Stimulated activated CD4-positive, alpha-beta T cell treated with anti-CD3 and anti-CD28 coated beads, TNF-alpha, amount 100 ng/mL, for 1 hour (primary cell): ENCODE data around the gene ZNF365.
"Not testable (repeated sequence)": the region's sequence is repeated elsewhere in the genome, so short reads cannot be mapped to it uniquely, and the experiment has no call there.

Source experiments
- DNase-seq, 3 donors: peaks; one replicate each; pipeline ENCODE4 v3.0.0-alpha.2; 2020; ENCODE audit warnings: low read depth in 3 of 3, low spot score in 1 of 3

Gene ZNF365, protein sequence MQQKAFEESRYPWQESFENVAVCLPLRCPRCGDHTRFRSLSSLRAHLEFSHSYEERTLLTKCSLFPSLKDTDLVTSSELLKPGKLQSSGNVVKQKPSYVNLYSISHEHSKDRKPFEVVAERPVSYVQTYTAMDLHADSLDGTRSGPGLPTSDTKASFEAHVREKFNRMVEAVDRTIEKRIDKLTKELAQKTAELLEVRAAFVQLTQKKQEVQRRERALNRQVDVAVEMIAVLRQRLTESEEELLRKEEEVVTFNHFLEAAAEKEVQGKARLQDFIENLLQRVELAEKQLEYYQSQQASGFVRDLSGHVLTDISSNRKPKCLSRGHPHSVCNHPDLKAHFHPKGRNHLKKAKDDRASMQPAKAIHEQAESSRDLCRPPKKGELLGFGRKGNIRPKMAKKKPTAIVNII

DNA sequence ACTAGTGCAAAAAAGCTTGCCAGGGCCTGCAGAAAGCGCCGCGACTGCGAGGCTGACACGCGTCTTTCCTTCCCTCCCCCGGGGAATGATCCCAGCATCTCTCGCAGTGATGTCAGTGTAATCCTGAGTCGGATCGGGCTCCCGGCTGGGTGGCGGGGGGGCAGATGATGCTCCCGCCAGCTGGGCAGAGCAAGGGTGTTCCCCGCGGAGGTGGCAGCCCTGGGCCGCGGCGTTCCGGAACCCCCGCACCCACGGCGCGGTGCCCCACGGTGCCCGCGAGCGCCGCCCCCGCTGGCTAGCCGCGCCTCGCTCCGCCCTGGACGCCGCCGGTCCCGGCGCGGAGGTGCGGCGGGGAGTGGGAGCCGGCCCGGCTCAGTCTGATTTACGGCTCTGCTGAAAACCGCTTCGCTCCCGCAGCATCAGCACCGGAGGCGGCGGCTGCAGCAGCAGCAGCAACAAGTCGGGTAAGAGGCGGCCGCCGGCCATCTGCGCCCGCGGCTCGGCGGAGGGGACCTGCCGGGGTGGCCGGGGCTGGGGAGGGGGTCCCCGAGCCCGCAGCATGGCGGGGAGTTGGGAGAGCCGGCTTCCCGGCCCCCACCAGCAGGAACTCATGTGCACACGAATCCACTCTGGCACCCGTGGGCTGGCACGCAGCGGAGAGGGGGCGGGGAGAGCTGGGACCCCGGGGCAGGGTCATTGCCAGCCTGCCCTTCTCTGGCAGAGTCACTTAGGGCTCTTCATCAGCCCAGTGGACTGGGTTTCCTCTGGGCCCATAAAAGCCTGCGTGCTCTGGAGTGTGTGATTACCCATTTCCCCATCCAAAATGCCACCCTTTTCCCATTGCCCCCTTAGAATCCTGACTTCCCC, at the start of gene ZNF365:
Gene ZNF365 (plus strand): TSS at position 375 of the 867 bp plus-strand sequence. CDS start 1,825 bp downstream, outside the sequence.
- peak in 1 of 3 donors; percentile 33 for DNase-seq

DNA sequence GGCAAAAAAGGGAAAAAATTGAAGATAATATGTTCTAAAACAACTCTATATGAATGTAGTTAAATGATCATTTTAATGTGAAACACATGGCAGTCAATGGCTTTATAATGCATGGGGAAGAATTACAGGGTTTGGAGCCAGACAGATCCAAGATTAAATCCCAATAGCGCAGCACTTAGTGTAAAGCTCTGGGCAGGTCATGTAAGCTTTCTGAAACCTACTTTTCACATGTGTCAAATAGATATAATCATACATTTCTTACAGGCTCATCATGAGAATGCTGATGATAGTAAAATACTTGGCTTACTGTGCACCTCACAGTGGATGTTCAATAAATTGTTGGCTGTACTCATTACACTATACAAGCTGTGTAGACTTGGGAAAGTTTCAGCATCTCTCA, 48.0 kb upstream of the ZNF365 start:
- DNase-seq, result no peak

DNA sequence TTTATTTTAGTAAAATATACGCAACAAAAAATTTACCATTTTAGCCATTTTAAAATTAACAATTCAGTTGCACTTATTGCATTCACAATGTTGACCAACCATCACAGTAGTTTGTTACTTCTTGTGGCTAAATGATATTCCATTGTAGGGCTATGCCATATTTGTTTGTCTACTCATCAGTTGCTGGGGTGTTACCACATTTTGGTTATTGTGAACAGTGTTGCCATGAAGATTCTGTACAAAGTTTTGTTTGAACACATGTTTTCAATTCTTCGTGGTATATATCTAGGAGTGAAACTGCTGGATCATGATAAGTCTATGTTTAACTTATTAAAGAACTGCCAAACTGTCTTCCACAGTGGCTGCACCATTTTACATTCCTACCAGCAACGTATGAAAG, 46.3 kb upstream of the ZNF365 start:
- no peak for DNase-seq

DNA sequence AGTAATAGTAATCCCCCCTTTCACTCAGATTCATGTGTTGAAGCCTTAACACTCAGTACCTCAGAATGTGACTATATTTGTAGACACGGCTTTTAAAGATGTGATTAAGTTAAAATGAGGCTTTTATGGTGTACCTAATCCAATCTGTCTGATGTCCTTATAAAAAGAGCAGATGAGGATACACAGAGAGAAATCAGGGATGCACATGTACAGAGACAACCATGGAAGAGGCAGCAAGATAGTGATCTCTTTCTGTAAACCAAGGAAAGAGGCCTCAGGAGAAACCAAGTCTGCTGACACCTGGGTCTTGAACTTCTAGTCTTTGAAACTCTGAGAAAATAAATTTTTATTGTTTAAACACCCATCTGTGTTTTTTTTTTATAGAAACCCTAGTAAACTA, 44.0 kb upstream of the ZNF365 start:
- no peak for DNase-seq

DNA sequence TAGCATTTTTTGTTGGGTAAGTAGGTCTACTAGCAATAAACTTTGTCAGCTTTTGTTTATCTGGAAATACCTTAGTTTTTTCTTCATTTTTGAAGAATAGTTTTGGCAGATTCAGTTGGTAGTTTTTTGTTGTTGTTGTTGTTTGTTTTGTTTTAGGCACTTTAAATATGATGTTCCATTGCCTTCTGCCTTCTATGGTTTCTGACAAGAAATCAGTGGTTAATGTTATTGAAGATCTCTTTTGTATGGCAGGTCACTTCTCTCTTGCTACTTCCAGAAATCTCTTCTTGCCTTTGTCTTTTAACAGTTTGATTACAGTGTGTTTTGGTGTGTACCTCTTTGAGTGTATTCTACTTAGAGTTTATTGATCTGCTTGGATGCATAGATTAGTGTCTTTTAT, 41.8 kb upstream of the ZNF365 start:
- DNase-seq, result no peak

DNA sequence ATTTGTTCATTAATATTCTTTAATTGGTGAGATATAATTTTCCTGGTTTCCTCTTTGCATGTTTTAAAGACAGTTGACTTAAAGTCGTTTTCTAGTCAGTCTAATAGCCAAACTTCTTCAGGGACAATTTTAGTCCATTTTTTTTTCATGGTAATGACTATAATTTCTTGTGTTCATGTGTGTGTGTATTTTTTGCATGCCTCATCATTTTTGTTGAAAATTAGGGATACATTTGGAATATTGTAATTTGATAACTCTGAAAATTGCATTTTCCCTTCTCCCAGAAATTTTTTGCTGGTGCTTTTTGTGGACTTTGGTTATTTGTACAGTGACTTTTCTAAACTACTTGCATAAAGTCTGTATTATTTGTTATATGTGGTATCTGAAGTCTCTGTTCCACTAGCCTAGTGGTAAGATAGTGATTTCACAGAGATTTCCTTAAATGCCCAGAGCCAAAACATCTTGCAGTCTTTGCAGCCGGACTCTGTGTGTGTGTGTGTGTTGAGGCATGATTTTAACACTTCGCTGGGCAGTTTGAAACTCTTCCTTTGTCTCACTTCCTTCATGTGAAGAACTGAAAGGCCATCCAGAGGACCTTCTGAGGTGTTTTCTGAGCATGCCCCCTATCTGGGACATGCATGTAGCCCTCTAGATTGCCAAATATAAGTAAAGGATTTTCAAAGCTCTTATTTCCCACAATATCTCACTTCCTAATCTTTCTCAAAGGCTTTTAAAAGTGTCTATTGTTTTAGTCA, 40.9 kb upstream of the ZNF365 start:
- no peak for DNase-seq

DNA sequence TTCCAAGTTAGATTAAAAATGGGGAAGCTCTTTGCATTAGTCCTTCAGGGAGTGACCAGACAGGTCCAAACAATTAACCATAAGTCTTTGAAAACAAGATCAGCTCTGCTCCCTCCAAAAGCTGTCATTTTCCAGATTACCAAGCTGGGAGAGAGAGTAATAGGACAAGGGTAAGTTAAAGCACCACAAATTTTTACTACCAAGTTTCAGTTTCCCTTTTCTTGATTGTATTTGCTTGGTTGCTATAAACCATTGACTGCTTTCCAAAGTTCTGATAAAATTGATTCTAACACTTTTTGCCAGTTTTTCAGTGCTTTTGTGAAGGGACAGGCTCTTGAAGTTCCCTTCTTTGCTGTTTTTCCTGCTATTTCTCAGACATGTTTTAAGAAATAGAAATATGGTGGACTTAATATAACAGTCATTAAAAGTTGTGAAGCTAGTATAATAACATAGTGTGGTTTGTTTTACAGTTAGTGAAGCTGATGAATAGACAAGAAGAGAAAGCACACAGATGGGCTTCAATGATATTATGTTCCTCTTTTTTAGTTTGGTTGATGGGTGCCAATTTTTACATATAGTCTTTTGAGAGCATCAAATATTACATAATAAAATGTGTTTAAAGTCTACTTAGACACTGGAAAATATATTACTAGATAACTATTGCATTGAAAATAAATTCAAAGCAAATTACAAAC, 40.0 kb upstream of the ZNF365 start:
- DNase-seq, result no peak

DNA sequence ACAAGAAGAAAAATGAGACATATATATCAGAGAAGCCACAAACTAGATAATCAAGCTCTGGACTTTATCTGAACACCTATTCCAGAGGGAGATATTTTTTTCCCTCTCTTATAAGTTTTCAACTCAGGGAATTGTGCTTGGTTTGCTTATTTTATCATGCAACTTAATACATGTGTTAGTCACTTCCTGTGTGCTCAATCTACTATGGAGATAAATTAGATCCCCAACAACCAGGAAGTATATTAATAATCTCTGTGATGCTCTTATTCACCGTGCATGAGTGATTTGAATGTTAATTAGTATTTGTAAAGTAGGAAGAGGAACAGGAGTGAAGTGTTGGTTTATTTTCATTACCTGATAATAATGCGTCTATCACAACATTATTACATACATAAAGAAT, 38.8 kb upstream of the ZNF365 start:
- no peak for DNase-seq

DNA sequence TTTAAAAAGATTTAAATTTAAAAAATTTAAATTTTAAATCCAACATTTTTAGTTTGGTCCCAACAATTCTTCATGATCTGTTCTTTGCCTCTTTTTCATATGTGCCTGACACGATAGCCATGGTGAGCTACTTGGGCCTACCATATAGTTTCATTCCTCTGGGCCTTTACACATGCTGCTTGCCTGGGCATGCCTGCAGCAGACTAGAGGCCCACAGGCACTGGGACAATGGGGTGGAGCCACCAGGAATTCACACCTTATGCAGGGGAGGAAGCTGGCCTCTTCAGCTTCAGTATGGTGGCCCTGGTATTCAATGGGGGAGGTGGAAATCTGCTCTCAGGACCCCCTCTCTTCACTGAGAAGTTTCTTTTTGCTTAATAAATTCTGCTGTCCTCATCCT, 37.8 kb upstream of the ZNF365 start:
- no peak for DNase-seq

DNA sequence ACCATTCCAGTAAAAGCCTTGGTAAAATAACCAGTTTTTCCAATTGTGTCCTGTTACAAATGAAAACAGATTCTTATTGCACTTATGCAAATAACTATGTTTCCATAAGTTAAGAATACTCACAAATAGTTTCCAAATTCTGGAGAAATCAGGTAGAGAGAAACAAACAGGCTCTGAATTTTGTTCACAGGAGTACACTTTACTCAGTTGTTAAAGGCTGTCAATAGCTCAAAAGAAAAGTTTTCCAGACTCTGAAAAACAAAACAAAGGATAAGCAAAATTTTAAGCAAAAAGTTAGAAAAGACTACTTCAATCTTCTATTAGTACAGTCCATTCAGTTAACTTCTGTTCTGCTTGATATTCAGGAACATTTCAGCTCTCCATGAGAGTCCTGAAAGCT, 32.8 kb upstream of the ZNF365 start:
- no peak for DNase-seq

DNA sequence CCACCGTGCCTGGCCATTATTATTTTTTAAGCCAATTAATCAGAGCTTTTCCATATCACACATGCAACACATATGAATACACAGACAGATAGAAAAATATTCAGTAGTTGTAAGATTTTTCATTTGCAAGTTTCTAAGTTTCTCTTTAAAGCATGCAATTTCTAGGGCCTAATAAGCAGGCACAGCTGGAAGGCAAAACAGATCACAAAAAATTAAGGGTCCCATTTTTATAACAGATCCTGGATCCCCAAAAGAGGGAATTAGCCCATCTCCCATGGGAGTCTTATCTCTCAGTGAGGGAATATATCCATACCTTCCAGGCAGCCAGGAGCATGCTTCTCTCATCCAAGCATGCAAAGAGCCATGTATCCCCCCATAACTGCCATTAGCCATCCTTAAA, 31.2 kb upstream of the ZNF365 start:
- no peak for DNase-seq

DNA sequence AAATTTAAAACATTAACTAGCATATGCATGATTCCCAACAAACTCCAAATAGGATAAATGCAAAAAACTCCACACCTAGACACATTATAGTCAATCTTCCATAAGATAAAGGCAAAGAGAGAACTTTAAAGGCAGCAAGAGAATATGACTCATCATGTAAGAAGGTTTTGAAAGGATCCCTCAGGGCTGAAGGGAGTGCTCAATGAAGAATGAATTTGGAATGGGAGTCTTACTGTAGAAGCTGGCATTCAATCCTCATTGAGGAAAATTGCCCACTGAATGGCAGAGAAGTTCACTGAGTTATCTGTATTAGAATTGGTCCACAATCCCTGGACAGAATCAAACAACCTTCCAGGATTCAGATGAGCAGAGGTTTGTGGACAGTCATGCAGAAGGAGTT, 26.1 kb upstream of the ZNF365 start:
- DNase-seq, result no peak

DNA sequence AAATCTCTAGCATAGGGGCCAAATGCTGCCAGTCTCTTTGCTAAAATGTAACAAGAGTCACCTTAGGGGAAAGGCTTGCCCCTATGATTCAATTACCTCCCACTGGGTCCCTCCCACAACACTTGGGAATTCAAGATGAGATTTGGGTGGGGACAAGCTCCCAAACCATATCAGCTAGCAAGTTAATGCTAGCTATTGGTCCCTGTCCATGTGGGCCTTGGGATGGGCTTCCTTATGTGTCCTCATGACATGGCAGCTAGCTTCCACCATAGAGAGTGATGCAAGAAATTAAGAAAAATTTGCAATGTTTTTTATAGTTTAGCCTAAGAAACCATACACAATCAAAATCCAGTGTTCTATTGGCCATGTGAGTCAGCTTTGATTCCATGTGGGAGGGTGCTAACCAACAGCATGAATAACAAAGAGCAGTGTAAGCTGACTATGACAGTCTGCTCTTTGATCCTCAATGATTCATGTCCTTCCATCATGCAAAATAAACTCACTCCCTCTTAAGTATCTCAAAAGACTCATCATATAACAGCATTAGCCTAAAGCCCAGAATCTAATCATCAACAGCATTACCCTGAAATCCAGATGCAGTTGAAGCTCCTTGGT, 21.7 kb upstream of the ZNF365 start:
- no peak for DNase-seq

DNA sequence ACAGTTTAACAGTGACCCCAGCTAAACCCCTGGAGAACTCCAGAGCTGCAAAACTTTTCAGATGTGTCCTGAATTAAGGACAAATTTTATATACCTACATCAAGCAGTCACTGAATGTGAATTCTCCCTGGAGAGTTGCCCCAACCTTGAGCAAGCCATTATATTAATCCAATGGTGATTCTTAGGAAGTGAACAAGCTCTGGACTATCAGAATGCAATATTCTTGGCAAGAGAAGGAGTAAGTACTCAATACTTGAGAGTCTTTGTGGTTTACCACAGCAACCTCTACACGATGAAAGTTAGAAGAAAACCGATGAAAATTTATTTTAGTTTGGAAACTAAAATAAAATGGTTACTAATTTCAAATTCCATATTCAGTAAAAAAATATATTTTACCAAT, 19.3 kb upstream of the ZNF365 start:
- DNase-seq, result no peak

DNA sequence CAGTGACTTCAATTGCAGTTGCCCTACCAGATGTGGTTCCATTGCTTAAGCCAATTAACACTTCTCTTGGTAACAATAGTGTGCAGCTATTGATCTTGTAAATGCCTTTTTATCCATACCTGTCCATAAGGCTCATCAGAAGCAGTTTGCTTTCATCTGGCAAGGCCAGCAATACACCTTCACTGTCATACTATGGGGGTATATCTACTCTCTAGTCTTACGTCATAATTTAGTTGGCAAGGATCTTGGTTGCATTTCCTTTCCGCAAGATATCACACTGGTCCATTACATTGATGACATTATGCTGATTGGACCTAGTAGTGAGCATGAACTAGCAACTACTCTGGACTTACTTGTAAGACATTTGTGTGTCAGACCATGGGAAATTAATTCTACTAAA, 17.7 kb upstream of the ZNF365 start:
- no peak for DNase-seq

DNA sequence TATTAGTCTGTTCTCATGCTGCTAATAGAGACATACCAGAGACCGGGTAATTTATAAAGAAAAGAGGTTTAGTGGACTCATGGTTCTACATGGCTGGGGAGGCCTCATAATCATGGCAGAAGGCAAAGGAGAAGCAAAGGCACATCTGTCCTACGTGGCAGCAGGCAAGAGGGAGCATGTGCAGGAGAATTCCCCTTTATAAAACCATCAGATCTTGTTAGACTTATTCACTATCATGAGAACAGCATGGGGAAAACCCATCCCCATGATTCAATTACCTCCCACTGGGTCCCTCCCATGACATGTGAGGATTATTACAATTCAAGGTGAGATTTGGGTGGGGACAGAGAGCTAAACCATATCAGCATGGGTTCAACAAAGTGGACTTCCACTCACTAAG, 16.0 kb upstream of the ZNF365 start:
- not testable (repeated sequence) for DNase-seq

DNA sequence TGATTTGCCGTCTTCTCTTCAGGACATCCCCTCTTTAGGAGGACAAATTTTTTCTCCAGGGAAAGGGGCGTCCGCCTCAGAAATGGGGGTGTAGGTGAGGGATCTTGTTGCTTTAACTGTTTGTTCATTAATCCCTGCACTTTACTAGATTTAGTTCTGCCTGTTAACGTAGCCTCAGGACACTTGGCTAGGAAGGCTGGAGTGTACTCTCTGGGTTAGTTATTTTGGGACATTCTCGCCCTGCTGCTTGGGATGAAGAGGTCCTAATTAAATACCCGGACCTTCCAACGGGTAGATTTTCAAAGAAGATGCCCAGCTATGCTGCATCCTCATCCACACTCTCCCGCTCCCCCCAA, 552 bp upstream of the ZNF365 start:
- DNase-seq, result no peak

DNA sequence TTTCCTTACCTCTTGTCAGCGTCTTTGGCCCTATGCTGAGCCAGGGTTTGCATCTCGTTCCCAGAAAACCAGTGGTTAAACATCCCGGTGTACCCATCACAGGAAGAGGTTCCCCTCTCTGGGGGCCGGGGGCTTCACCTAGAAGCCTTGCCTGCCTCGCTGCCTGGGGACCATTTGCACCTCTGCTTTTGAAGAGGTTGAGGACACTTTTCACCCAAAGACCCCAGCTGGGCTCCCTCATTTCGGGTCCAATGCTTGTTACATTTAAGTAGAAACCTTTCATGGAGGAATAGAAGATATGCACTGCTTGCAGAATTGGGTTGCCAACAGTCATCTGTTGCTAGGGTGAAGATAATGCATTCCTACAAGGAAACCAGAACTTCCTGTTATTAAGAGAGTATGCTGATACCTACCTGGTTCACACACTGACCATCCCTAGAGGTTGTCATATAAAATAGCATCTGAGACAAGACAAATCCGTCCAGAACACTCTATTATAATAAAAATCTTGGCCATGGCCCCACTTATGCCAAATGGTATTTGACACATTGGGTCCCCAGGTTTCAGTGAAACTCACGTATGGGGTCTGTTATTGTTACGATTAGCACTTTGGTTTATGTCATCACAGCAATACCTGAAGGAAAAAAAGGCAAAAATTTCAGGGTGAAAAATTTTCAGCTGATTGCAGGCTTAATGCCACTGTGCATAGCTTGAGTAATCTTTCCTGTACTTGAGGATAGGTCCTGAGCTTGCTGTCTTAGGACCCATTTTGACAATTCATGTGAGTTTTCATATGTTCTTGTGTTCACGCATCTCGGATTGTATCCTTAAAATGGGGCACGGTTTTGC, 917 bp downstream of the ZNF365 start:
- no peak for DNase-seq

DNA sequence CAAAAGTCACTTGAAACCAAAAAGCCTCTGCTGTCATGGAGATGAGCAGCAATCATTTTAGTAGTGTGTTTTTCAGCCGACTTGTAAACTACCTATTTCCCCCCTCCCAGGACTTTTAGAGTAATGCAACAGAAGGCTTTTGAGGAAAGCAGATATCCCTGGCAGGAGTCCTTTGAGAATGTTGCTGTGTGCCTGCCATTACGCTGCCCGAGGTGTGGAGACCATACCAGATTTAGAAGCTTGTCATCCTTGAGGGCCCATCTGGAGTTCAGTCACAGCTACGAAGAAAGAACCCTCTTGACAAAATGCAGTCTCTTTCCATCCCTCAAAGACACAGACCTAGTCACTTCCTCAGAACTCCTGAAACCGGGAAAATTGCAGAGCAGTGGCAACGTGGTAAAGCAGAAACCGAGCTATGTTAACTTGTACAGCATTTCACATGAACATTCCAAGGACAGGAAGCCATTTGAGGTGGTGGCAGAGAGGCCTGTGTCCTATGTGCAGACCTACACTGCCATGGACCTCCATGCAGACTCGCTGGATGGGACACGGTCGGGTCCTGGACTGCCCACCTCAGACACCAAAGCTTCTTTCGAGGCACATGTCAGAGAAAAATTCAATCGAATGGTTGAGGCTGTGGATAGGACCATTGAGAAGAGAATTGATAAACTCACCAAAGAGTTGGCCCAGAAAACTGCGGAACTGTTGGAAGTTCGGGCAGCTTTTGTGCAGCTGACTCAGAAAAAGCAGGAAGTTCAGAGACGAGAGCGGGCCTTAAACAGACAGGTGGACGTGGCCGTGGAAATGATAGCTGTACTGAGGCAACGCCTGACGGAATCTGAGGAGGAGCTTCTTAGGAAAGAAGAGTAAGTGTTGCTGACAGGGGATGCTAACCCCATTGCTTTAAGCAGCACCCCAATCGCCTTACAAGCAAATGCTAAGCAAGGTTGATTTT, 2.2 kb downstream of the ZNF365 start:
- no peak for DNase-seq
